ENCODE data around the gene CLTA. TPM values are rescaled to one million over a fixed set of nuclear protein-coding genes. Genes with fewer than 3 reads are reported as not detected.
"Not testable (repeated sequence)": the region's sequence is repeated elsewhere in the genome, so short reads cannot be mapped to it uniquely, and the experiment has no call there.

Gene CLTA
- total RNA-seq, 1 donor from 2014 or later: 330 TPM

GRCh38 chr9:36247356-36247755 is 56.6 kb downstream of the CLTA start:
- Mint-ChIP-seq H3K36me3 (ENCODE audit: low read depth, unreplicated experiment) (peaks cover 16% of the 10 kb centered on the region), H3K4me3 (ENCODE audit: unreplicated experiment) (no peak overlapping the region), H3K27ac (ENCODE audit: unreplicated experiment) (no peak overlapping the region), H3K27me3 (ENCODE audit: unreplicated experiment) (peaks cover 1% of the 10 kb centered on the region), H3K9me3 (ENCODE audit: unreplicated experiment) (no peaks in the 10 kb centered on the region), H3K4me1 (ENCODE audit: unreplicated experiment) (no peaks in the 10 kb centered on the region)
- TF ChIP-seq CTCF (IDR thresholded peaks at IDR 0.05; ENCODE audit: unreplicated experiment): no peak
- no peak for DNase-seq (ENCODE audit: low spot score)

GRCh38 chr9:36248061-36248460 is 57.3 kb downstream of the CLTA start:
- not testable (repeated sequence) for H3K4me1 Mint-ChIP-seq (ENCODE audit: unreplicated experiment); H3K9me3 Mint-ChIP-seq (ENCODE audit: unreplicated experiment); H3K27ac Mint-ChIP-seq (ENCODE audit: unreplicated experiment); DNase-seq (ENCODE audit: low spot score); H3K4me3 Mint-ChIP-seq (ENCODE audit: unreplicated experiment); H3K27me3 Mint-ChIP-seq (ENCODE audit: unreplicated experiment)
- peaks cover 16% of the 10 kb centered on the region for H3K36me3 Mint-ChIP-seq (ENCODE audit: low read depth, unreplicated experiment)

GRCh38 chr9:36249189-36249588 is 58.5 kb downstream of the CLTA start:
- Mint-ChIP-seq H3K27me3 (ENCODE audit: unreplicated experiment) (peaks cover 1% of the 10 kb centered on the region), H3K4me3 (ENCODE audit: unreplicated experiment) (no peak overlapping the region), H3K36me3 (ENCODE audit: low read depth, unreplicated experiment) (peaks cover 12% of the 10 kb centered on the region), H3K27ac (ENCODE audit: unreplicated experiment) (no peak overlapping the region), H3K9me3 (ENCODE audit: unreplicated experiment) (no peaks in the 10 kb centered on the region), H3K4me1 (ENCODE audit: unreplicated experiment) (no peaks in the 10 kb centered on the region)
- DNase-seq (ENCODE audit: low spot score): no peak
- no peak for TF ChIP-seq CTCF (IDR thresholded peaks at IDR 0.05; ENCODE audit: unreplicated experiment)

DNA sequence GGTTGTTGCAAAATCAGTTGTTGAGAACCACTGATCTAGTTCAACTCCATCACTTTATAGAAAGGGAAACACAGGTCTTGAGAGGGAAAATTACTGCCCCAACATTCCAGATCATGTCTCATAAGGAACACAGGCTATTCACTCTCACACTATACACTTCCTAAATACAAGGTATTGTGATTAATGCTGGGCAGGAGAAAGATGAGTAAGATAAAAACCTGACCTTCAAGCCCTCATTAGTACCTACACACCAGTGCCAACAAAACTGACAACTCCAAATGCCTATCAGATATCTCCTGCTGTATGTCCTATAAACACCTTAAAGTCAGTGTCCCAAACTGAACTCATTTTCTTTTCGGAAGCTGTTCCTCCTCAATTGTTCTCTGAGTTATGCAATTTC is 59.4 kb downstream of the CLTA start:
- Mint-ChIP-seq H3K36me3 (ENCODE audit: low read depth, unreplicated experiment) (peaks cover 12% of the 10 kb centered on the region), H3K27me3 (ENCODE audit: unreplicated experiment) (peaks cover 1% of the 10 kb centered on the region), H3K27ac (ENCODE audit: unreplicated experiment) (no peak overlapping the region), H3K4me3 (ENCODE audit: unreplicated experiment) (peak overlapping the region; percentile 22), H3K4me1 (ENCODE audit: unreplicated experiment) (no peaks in the 10 kb centered on the region), H3K9me3 (ENCODE audit: unreplicated experiment) (no peaks in the 10 kb centered on the region)
- DNase-seq (ENCODE audit: low spot score): no peak
- no peak for TF ChIP-seq CTCF (IDR thresholded peaks at IDR 0.05; ENCODE audit: unreplicated experiment)

DNA sequence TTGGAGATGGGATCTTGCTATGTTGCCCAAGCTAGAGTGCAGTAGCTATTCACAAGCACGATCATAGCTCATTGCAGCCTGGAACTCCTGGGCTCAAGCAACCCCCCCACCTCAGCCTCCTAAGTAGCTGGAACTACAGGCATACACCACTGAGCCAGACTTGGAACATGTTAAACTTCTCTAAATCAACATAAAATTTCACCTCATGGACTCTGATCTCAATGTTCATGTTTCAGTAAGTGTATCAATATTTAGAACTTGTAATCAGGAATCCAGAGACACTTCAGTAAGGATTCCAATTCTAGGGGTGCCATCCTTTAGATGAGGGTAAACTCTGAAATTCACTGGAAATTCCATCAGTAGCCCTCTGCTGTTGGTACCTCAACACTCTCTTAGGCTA is 60.7 kb downstream of the CLTA start:
- Mint-ChIP-seq H3K27me3 (ENCODE audit: unreplicated experiment) (peaks cover 1% of the 10 kb centered on the region), H3K4me3 (ENCODE audit: unreplicated experiment) (no peak overlapping the region), H3K9me3 (ENCODE audit: unreplicated experiment) (no peaks in the 10 kb centered on the region), H3K27ac (ENCODE audit: unreplicated experiment) (no peak overlapping the region), H3K36me3 (ENCODE audit: low read depth, unreplicated experiment) (peaks cover 7% of the 10 kb centered on the region), H3K4me1 (ENCODE audit: unreplicated experiment) (no peaks in the 10 kb centered on the region)
- DNase-seq (ENCODE audit: low spot score): no peak
- no peak for TF ChIP-seq CTCF (IDR thresholded peaks at IDR 0.05; ENCODE audit: unreplicated experiment)
